Karpas-422 (cell line): ENCODE measurements around the gene AHNAK2. TPM values are rescaled to one million over a fixed set of nuclear protein-coding genes. Genes with fewer than 3 reads are reported as not detected.

Source experiments
- DNase-seq: peaks from one replicate; pipeline ENCODE4 v3.0.0-alpha.2; 2015
- H2AFZ ChIP-seq: fragments of 200-600 bp; sonication (generic); 2 replicates; pipeline ENCODE4 v1.6.1; 2014; ENCODE audit warnings: antibody characterized with exemption, low read length, mixed read lengths
- H3K27ac ChIP-seq: fragments of 200-600 bp; sonication (generic); 2 replicates; pipeline ENCODE4 v1.5.1; 2014; ENCODE audit warnings: mild to moderate bottlenecking, low read length, moderate library complexity
- H3K27me3 ChIP-seq: fragments of 200-600 bp; sonication (generic); 2 replicates; pipeline ENCODE4 v1.6.1; 2014; ENCODE audit warnings: low read length, mixed read lengths
- H3K36me3 ChIP-seq: fragments of 200-600 bp; sonication (generic); 2 replicates; pipeline ENCODE4 v1.6.1; 2014; ENCODE audit warnings: low read length, mixed read lengths; ENCODE audit not compliant: insufficient read depth
- H3K4me1 ChIP-seq: fragments of 200-600 bp; sonication (generic); 2 replicates; pipeline ENCODE4 v1.6.1; 2014; ENCODE audit warnings: mild to moderate bottlenecking, low read length, mixed read lengths
- H3K4me2 ChIP-seq: fragments of 200-600 bp; sonication (generic); 2 replicates; pipeline ENCODE4 v1.6.1; 2014; ENCODE audit warnings: low read length, low read depth, mild to moderate bottlenecking; ENCODE audit not compliant: poor library complexity, severe bottlenecking
- H3K4me3 ChIP-seq: fragments of 200-600 bp; sonication (generic); 2 replicates; pipeline ENCODE4 v1.5.1; 2014; ENCODE audit warnings: mild to moderate bottlenecking, antibody characterized with exemption, low read length, mixed read lengths
- H3K79me2 ChIP-seq: fragments of 200-600 bp; sonication (generic); 2 replicates; pipeline ENCODE4 v1.6.1; 2014; ENCODE audit warnings: mild to moderate bottlenecking, low read length, mixed read lengths
- H3K9ac ChIP-seq: fragments of 200-600 bp; sonication (generic); 2 replicates; pipeline ENCODE4 v1.6.0; 2014; ENCODE audit warnings: low read length
- H3K9me2 ChIP-seq: fragments of 200-600 bp; sonication (generic), shearing (Covaris generic); replicated peaks from 2 replicates; pipeline ENCODE4 v1.6.0; 2014; ENCODE audit warnings: mild to moderate bottlenecking, low read length, moderate library complexity; ENCODE audit not compliant: insufficient read depth
- H3K9me3 ChIP-seq: fragments of 300-700, 200-600 bp; sonication (generic); 2 replicates; pipeline ENCODE4 v1.6.1; 2014; ENCODE audit warnings: low read length, mixed read lengths
- H4K20me1 ChIP-seq: fragments of 200-600 bp; sonication (generic); 2 replicates; pipeline ENCODE4 v1.6.1; 2014; ENCODE audit warnings: mild to moderate bottlenecking, antibody characterized with exemption, low read length, low read depth; ENCODE audit not compliant: insufficient read depth
- total RNA-seq: library from RNA; depleted of rRNA; stranded (reverse); fragments of >200 nt; shearing (Covaris generic); gene quantifications from 2 replicates; pipeline ENCODE4 v1.2.3, GENCODE V29; 2014; ENCODE audit warnings: low replicate concordance

AHNAK2 gene
- total RNA-seq, 1 experiment from 2014 or later, result not detected

DNA sequence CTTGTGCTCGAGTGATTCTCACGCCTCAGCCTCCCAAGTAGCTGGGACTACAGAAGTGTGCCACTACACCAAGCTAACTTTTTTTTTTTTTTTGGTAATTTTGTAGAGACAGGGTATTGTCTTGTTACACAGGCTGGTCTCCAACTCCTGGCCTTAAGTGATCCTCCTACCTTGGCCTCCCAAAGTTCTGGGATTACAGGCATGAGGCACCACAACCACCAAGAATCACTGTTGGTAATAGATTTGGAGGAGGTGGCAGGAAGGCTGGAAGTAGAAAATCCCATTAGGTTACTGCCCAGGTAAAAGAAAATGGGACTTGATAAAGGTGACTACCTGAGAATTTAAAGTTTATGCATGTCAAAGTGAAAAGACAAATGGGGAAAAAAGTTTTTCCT is 44.1 kb upstream of the AHNAK2 start:
- Histone ChIP-seq H3K27me3 (no peaks in the 10 kb centered on the region), H4K20me1 (peaks cover 25% of the 10 kb centered on the region), H3K4me1 (peaks cover 45% of the 10 kb centered on the region), H3K9me3 (no peaks in the 10 kb centered on the region), H3K36me3 (0 out of 2 replicates have a peak, but pooled peaks cover 4% of the 10 kb centered on the region), H3K27ac (no peak overlapping the region), H3K9me2 (no peaks in the 10 kb centered on the region), H3K4me2 (peak overlapping the region; percentile 82), H3K4me3 (peak overlapping the region; percentile 75), H3K79me2 (peaks cover 42% of the 10 kb centered on the region), H3K9ac (peak overlapping the region; percentile 81), H2AFZ (no peak overlapping the region)
- no peak for DNase-seq

DNA sequence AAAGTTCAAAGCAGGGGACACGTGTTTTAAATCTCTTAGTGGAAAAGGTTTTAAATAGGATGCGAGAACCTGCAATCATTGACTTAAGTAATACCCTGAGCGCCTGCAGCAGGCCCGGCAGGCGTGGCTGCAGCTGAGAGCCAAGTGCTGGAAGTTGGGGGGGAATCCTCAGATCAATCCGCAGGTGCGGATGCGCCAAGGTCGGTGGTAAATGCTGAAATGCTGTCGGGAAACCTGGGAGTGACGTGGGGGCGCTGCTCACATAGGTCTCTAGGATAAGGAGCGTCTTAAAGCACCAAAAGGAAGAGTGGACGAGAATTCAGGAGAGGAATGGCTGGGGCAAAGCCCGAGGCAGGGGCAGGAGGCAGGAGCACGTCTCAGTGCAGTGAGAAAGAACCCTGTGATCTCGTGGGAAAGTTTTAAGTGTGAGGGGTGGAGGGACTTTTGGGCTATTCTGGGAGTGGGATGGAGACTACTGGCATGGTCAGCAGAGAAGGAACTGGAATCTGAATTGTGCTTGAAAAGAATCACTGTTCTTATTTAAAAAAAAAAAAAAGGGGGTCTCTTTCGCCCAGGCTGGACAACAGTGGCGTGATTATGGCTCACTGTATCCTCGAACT is 43.6 kb upstream of the AHNAK2 start:
- DNase-seq, result peak; percentile 88

DNA sequence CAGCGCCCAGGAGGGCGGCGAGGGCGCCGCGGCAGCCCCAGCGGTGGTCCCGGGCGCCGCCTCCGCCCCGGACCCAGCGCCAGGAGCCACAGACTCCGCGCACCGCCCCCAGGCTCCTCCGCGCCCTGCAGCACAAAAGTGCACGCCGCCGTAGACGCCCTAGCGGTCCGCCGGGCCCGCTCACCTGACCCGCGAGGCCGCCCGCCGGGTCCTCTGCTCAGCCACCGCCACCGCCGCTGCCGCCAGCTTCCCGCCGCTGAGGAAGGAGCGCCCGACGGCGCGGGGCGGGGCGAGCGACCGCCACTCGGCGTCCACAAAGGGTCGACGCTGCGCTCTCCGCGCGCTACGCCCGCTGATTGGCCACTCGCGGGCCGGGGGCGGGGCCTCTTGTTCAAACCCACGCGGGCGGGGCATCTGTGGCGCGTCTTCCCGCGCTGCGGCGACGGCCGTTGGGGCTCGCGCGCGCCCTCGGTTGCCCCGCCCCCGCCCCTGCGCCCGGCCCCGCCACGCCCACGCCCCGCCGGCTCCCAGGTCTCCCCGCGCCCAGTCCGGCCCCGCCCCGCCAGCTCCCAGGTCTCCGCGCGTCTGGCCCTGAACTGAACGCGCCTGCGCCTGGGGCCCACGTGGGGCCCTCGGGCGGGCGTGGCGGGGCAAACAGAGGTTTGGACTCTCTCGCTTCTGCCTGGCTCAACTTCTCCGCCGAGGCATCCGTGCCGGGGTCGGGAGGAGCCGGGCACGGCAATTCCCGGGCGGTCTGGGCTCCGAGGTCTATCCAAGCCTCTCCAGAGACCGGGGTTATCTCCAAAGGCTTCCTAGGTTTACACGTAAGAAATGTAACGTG is 42.9 kb upstream of the AHNAK2 start, which contains the start of gene CDCA4:
Gene CDCA4, minus strand, starts transcription at position 269 of the 841 bp plus-strand sequence. CDS start 9,154 bp downstream, outside the sequence.
- Histone ChIP-seq H3K4me2 (peak within 1 kb of the TSS; percentile 94), H3K9ac (peak within 1 kb of the TSS; percentile 96), H3K27me3 (no peaks in the 10 kb centered on the region), H3K4me3 (peak within 1 kb of the TSS; percentile 95), H3K9me3 (no peaks in the 10 kb centered on the region), H3K4me1 (peaks cover 53% of the 10 kb centered on the region), H3K36me3 (peaks cover 7% of the 10 kb centered on the region; the same call in 1 of the 2 replicates), H3K27ac (peak within 1 kb of the TSS; percentile 73), H3K9me2 (no peaks in the 10 kb centered on the region), H3K79me2 (peaks cover 54% of the 10 kb centered on the region), H2AFZ (peak within 1 kb of the TSS; percentile 29), H4K20me1 (peaks cover 35% of the 10 kb centered on the region)
- peak; percentile 100 for DNase-seq

More for the DNA sequence above, 43.6 kb upstream of the AHNAK2 start:
- Histone ChIP-seq H3K36me3 (0 out of 2 replicates have a peak, but pooled peaks cover 4% of the 10 kb centered on the region), H3K27ac (peak overlapping the region; percentile 60), H3K9me2 (no peaks in the 10 kb centered on the region), H3K4me3 (peak overlapping the region; percentile 75), H3K9me3 (no peaks in the 10 kb centered on the region), H3K4me1 (peaks cover 46% of the 10 kb centered on the region), H3K27me3 (no peaks in the 10 kb centered on the region), H3K79me2 (peaks cover 47% of the 10 kb centered on the region), H4K20me1 (peaks cover 28% of the 10 kb centered on the region), H2AFZ (peak overlapping the region; percentile 29), H3K4me2 (peak overlapping the region; percentile 82), H3K9ac (peak overlapping the region; percentile 81)

DNA sequence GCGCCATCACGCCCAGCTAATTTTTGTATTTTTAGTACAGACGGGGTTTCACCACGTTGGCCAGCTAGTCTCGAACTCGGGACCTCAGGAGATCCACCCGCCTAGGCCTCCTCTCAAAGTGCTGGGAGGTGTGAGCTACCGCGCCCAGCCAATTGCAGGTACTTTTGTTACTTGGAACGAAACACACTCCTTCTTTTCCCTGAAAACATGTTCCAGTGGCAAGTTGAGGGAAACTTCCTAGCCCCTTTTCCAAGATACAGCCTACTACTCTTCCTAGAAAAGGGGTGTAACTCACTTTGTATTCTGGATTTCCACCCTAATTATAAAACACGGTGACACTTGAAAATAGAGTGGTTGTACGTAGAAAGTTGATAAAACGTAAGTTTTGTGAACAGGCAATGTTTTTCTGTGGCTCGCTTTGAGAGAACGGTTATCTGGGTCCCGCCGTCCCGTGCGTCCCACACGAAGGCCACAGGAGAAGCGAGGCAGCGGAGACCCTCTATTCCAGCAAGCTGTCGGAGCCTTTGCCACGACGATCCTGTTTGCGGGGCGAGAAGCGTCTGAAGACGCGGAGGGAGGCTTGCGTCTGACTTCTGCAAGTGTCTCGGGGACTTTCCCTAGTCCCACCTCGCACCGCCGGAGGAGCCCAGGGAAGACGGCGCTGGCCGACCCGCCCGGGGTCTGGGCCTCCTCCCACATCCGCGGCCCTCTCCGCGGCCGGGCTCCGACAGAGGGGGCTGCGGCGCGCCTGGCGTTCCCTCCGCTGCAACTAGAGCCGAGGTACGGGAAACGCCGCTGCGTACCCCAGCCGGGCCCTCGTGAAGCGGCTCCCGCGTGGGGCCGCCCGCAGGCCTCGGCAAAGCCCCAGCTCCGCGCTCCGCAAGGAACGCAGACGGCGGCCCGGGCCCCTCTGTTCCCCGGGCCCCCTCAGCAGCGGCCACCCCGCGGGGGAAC is 42.0 kb upstream of the AHNAK2 start:
- Histone ChIP-seq H4K20me1 (peaks cover 42% of the 10 kb centered on the region), H3K79me2 (peaks cover 63% of the 10 kb centered on the region), H3K4me1 (peaks cover 62% of the 10 kb centered on the region), H3K4me2 (peak overlapping the region; percentile 94), H3K4me3 (peak overlapping the region; percentile 95), H2AFZ (no peak overlapping the region), H3K36me3 (peaks cover 7% of the 10 kb centered on the region; the same call in 1 of the 2 replicates), H3K9ac (peak overlapping the region; percentile 96), H3K9me3 (no peaks in the 10 kb centered on the region), H3K27me3 (no peaks in the 10 kb centered on the region), H3K9me2 (no peaks in the 10 kb centered on the region), H3K27ac (peak overlapping the region; percentile 73)
- peak; percentile 79 for DNase-seq

DNA sequence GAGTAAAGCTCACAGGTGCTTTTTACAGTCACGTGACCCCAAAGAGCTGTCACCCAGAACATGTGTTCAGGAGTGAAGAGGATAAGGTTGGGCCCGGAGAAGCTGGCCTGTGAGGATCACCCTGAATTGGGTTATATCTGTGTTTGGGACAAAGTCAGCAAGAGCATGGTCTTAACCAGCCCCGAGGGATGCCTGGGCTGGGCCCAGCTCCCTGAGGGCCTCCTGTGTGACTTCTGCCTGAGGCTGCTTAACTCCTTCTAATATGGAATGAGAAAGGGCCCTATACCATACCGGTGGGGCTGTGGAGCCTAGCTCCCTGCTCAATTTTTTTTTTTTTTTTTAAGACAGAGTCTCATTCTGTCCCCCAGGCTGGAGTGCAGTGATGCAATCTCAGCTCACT is 40.2 kb upstream of the AHNAK2 start:
- H3K27ac ChIP-seq, result peak overlapping the region; percentile 73
- H3K4me1 ChIP-seq, result peaks cover 79% of the 10 kb centered on the region
- no peak overlapping the region for H2AFZ ChIP-seq
- H3K9me2 ChIP-seq, result no peaks in the 10 kb centered on the region
- no peaks in the 10 kb centered on the region for H3K9me3 ChIP-seq
- peak; percentile 58 for DNase-seq
- peaks cover 80% of the 10 kb centered on the region for H3K79me2 ChIP-seq
- H3K4me3 ChIP-seq, result peak overlapping the region; percentile 95; the same call in 1 of the 2 replicates
- peaks cover 7% of the 10 kb centered on the region; the same call in 1 of the 2 replicates for H3K36me3 ChIP-seq
- H4K20me1 ChIP-seq, result peaks cover 59% of the 10 kb centered on the region
- H3K9ac ChIP-seq, result peak overlapping the region; percentile 96
- H3K4me2 ChIP-seq, result peak overlapping the region; percentile 94
- no peaks in the 10 kb centered on the region for H3K27me3 ChIP-seq

DNA sequence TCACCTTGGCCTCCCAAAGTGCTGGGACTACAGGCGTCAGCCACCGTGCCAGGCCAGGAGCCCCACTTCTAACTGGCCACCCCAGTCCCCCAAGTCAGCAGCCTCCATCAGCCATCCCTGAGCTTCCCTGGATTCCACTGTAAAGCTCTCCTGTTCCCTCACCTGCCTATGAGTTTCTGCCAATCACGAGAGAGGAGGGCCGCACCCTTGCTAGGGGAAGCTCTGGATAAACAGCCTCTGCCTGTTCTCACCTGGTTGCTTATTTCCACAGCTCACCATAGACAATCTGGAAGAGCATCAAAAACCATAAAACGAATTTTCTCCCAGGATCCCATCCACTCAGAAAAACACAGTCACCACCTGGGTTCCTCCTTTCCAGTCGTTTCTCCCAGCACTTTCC is 37.7 kb upstream of the AHNAK2 start:
- Histone ChIP-seq H3K4me2 (peak overlapping the region; percentile 55), H3K27ac (peak overlapping the region; percentile 35; the same call in 1 of the 2 replicates), H3K4me3 (no peak overlapping the region), H3K27me3 (no peaks in the 10 kb centered on the region), H3K79me2 (peaks cover 100% of the 10 kb centered on the region), H3K4me1 (peaks cover 78% of the 10 kb centered on the region), H3K9me2 (no peaks in the 10 kb centered on the region), H4K20me1 (peaks cover 84% of the 10 kb centered on the region), H3K36me3 (peaks cover 25% of the 10 kb centered on the region), H3K9ac (no peak overlapping the region), H3K9me3 (no peaks in the 10 kb centered on the region), H2AFZ (no peak overlapping the region)
- DNase-seq, result no peak

DNA sequence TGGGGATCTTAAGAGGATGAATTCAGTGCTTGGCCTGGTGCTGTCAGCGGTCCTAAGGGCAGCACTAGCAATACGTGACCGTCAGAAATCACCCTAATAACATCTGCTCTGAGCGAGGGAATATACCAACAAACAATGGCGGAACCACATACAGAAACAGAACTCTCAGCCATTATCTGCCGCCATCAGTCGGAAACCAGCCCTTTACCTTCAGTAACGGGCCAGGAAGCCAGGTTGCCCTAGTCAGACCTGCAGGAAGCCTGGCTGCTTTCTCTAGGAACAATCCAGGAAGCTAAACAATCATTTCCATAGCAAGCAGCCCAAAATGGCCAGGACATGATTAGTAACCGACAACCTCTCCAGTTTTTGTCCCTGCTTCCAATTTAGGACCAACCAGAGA is 37.1 kb upstream of the AHNAK2 start:
- H3K27me3 ChIP-seq, result no peaks in the 10 kb centered on the region
- H4K20me1 ChIP-seq, result peaks cover 89% of the 10 kb centered on the region
- H2AFZ ChIP-seq, result no peak overlapping the region
- peaks cover 100% of the 10 kb centered on the region for H3K79me2 ChIP-seq
- H3K9me3 ChIP-seq, result no peaks in the 10 kb centered on the region
- DNase-seq, result no peak
- H3K4me2 ChIP-seq, result peak overlapping the region; percentile 55
- no peaks in the 10 kb centered on the region for H3K9me2 ChIP-seq
- peak overlapping the region; percentile 33 for H3K9ac ChIP-seq
- H3K27ac ChIP-seq, result peak overlapping the region; percentile 59
- H3K4me3 ChIP-seq, result peak overlapping the region; percentile 3; the same call in 1 of the 2 replicates
- peaks cover 31% of the 10 kb centered on the region for H3K36me3 ChIP-seq
- peaks cover 78% of the 10 kb centered on the region for H3K4me1 ChIP-seq
